OCI-LY3 (cell line): ENCODE results near the gene FAM219A.

Experiments used
- EZH2phosphoT487 ChIP-seq: fragments of 200-600 bp; shearing (Covaris generic); IDR thresholded peaks from 2 replicates; pipeline ENCODE4 v1.6.1; 2018; ENCODE audit warnings: antibody characterized with exemption, mixed run types, low read depth
- TF ChIP-seq, protein P1 (sequence below): fragments of 200-600, 300-600 bp; sonication (generic); IDR thresholded peaks from 2 replicates; pipeline ENCODE4 v1.5.1; 2014; ENCODE audit warnings: antibody characterized with exemption, low read length, low read depth

DNA sequence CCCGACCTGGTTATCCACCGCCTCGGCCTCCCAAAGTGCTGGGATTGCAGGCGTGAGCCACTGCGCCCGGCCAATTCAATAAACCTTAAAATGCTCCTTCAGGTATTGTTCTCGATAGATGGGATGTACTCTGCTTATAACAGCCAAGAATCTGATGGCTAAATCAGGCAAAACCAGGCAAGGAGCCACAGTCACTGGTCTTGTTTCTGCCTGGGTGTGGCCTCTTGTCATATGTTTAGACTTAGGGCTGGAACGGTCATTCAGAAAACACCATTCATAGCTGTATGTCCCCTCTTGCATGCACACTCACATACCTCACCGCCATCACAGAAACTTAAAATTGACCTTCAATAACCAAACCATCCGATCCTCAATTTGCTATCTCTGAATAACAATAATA lies 7.7 kb downstream of the FAM219A start:
- TF ChIP-seq, protein P1, sequence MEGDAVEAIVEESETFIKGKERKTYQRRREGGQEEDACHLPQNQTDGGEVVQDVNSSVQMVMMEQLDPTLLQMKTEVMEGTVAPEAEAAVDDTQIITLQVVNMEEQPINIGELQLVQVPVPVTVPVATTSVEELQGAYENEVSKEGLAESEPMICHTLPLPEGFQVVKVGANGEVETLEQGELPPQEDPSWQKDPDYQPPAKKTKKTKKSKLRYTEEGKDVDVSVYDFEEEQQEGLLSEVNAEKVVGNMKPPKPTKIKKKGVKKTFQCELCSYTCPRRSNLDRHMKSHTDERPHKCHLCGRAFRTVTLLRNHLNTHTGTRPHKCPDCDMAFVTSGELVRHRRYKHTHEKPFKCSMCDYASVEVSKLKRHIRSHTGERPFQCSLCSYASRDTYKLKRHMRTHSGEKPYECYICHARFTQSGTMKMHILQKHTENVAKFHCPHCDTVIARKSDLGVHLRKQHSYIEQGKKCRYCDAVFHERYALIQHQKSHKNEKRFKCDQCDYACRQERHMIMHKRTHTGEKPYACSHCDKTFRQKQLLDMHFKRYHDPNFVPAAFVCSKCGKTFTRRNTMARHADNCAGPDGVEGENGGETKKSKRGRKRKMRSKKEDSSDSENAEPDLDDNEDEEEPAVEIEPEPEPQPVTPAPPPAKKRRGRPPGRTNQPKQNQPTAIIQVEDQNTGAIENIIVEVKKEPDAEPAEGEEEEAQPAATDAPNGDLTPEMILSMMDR, result no peak
- TF ChIP-seq EZH2phosphoT487, result no peak
